ENCODE results near the gene LSAMP. TPM values are rescaled to one million over a fixed set of nuclear protein-coding genes. Genes with fewer than 3 reads are reported as not detected.

LSAMP gene
- total and polyA plus RNA-seq, 2 of the 13 experiments (the other 11 are each of a cell fraction or from before 2014, with no cell fraction given): not detected

DNA sequence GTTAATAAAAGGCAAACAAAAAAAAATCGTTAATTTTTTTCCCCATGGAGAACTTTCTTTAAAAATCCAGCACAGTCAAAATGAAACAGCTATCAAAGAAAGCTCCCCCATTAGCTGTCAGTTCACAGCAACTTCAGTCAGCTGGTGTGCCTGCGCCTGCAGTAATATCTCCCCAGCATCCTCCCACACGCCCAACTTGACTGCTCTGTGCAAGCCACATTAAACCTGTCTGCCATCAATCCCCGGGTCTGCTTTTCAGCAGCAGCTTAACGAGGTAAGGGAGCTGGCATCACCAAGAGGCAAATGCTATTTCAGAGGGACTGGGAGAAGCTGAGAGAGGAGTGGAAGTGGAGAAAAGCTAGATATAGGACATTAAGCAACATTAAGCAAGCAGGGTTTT, 484.5 kb downstream of the LSAMP start:
- ATAC-seq (no peak), DNase-seq (ENCODE audit: low spot score) (no peak), FAIRE-seq (no peak)
- no TSS peak for BruUV-seq (replicated peaks)
- Histone ChIP-seq H3K4me3 (replicated peaks in 1 of 3; ENCODE audit: insufficient read depth in 1 of 3, low read depth in 2 of 3, low read length in 3 of 3) (no peak overlapping the region), H3K79me2 (ENCODE audit: insufficient read depth, low read length) (no peaks in the 10 kb centered on the region), H3K27me3 (ENCODE audit: control insufficient read depth in 1 of 2, insufficient read depth in 2 of 2, low read length in 2 of 2) (no peaks in the 10 kb centered on the region), H3K4me1 (ENCODE audit: insufficient read depth, low read length) (no peaks in the 10 kb centered on the region), H3K4me2 (ENCODE audit: low read depth, low read length) (no peak overlapping the region), H3K9ac (ENCODE audit: insufficient read depth, low read depth, low read length) (no peak overlapping the region), H3K27ac (ENCODE audit: extremely low read length, insufficient read depth, low read length) (no peak overlapping the region), H3K36me3 (replicated peaks in 1 of 2; ENCODE audit: control insufficient read depth in 1 of 2, insufficient read depth in 2 of 2, low read length in 2 of 2) (no peaks in the 10 kb centered on the region), H2AFZ (ENCODE audit: low read length) (no peak overlapping the region), H3K9me3 (ENCODE audit: low read length) (no peaks in the 10 kb centered on the region), H4K20me1 (ENCODE audit: insufficient read depth, low read length) (no peaks in the 10 kb centered on the region)
- 13% methylated on average over 5 of the region's 5 CpGs for WGBS (ENCODE audit: low lambda C conversion rate)
- intact Hi-C loops (cut with micrococcal nuclease; ENCODE audit: unreplicated experiment) (no loop called here), in situ Hi-C loops (cut with HindIII; ENCODE audit: extremely low pct_ligation_motif_present, low pct_unique_long_range_greater_than_20kb) (no loop called here)
- ChIA-PET POLR2A (no interaction called here), CTCF (ENCODE audit: low intra/inter-chr PET ratio, low total read pairs) (no interaction called here)
- TF ChIP-seq SRSF1 (optimal IDR thresholded peaks at IDR 0.05; ENCODE audit: low read depth, low read length) (no peak), PHF8 (CRISPR knock-in tag; IDR thresholded peaks at IDR 0.05) (no peak), ZC3H4 (CRISPR knock-in tag; IDR thresholded peaks at IDR 0.05; ENCODE audit: borderline replicate concordance) (no peak), ZNF850 (CRISPR knock-in tag; conservative IDR thresholded peaks at IDR 0.05) (no peak), HNRNPL (IDR thresholded peaks at IDR 0.05; ENCODE audit: low read depth, low read length) (no peak), NFIB (CRISPR knock-in tag; IDR thresholded peaks at IDR 0.05; ENCODE audit: borderline replicate concordance) (no peak), ATRX (CRISPR knock-in tag; IDR thresholded peaks at IDR 0.05; ENCODE audit: borderline replicate concordance) (no peak), KAT7 (CRISPR knock-in tag; IDR thresholded peaks at IDR 0.05; ENCODE audit: borderline replicate concordance) (no peak), CREB1 (IDR thresholded peaks at IDR 0.05) (no peak), CREB1 (CRISPR knock-in tag; IDR thresholded peaks at IDR 0.05) (no peak), HOXA3 (CRISPR knock-in tag; IDR thresholded peaks at IDR 0.05) (no peak), DMAP1 (CRISPR knock-in tag; IDR thresholded peaks at IDR 0.05) (no peak), ZNF496 (CRISPR knock-in tag; IDR thresholded peaks at IDR 0.05; ENCODE audit: insufficient replicate concordance) (no peak)
- TF ChIP-seq, protein P1, sequence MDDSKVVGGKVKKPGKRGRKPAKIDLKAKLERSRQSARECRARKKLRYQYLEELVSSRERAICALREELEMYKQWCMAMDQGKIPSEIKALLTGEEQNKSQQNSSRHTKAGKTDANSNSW (CRISPR knock-in tag; IDR thresholded peaks at IDR 0.05; ENCODE audit: borderline replicate concordance): no peak
- TF ChIP-seq, protein P2, sequence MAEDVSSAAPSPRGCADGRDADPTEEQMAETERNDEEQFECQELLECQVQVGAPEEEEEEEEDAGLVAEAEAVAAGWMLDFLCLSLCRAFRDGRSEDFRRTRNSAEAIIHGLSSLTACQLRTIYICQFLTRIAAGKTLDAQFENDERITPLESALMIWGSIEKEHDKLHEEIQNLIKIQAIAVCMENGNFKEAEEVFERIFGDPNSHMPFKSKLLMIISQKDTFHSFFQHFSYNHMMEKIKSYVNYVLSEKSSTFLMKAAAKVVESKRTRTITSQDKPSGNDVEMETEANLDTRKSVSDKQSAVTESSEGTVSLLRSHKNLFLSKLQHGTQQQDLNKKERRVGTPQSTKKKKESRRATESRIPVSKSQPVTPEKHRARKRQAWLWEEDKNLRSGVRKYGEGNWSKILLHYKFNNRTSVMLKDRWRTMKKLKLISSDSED (CRISPR knock-in tag; IDR thresholded peaks at IDR 0.05): no peak
- TF ChIP-seq, protein P3, sequence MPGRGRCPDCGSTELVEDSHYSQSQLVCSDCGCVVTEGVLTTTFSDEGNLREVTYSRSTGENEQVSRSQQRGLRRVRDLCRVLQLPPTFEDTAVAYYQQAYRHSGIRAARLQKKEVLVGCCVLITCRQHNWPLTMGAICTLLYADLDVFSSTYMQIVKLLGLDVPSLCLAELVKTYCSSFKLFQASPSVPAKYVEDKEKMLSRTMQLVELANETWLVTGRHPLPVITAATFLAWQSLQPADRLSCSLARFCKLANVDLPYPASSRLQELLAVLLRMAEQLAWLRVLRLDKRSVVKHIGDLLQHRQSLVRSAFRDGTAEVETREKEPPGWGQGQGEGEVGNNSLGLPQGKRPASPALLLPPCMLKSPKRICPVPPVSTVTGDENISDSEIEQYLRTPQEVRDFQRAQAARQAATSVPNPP (CRISPR knock-in tag; IDR thresholded peaks at IDR 0.05): no peak
- TF ChIP-seq, protein P4, sequence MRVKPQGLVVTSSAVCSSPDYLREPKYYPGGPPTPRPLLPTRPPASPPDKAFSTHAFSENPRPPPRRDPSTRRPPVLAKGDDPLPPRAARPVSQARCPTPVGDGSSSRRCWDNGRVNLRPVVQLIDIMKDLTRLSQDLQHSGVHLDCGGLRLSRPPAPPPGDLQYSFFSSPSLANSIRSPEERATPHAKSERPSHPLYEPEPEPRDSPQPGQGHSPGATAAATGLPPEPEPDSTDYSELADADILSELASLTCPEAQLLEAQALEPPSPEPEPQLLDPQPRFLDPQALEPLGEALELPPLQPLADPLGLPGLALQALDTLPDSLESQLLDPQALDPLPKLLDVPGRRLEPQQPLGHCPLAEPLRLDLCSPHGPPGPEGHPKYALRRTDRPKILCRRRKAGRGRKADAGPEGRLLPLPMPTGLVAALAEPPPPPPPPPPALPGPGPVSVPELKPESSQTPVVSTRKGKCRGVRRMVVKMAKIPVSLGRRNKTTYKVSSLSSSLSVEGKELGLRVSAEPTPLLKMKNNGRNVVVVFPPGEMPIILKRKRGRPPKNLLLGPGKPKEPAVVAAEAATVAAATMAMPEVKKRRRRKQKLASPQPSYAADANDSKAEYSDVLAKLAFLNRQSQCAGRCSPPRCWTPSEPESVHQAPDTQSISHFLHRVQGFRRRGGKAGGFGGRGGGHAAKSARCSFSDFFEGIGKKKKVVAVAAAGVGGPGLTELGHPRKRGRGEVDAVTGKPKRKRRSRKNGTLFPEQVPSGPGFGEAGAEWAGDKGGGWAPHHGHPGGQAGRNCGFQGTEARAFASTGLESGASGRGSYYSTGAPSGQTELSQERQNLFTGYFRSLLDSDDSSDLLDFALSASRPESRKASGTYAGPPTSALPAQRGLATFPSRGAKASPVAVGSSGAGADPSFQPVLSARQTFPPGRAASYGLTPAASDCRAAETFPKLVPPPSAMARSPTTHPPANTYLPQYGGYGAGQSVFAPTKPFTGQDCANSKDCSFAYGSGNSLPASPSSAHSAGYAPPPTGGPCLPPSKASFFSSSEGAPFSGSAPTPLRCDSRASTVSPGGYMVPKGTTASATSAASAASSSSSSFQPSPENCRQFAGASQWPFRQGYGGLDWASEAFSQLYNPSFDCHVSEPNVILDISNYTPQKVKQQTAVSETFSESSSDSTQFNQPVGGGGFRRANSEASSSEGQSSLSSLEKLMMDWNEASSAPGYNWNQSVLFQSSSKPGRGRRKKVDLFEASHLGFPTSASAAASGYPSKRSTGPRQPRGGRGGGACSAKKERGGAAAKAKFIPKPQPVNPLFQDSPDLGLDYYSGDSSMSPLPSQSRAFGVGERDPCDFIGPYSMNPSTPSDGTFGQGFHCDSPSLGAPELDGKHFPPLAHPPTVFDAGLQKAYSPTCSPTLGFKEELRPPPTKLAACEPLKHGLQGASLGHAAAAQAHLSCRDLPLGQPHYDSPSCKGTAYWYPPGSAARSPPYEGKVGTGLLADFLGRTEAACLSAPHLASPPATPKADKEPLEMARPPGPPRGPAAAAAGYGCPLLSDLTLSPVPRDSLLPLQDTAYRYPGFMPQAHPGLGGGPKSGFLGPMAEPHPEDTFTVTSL (CRISPR knock-in tag; IDR thresholded peaks at IDR 0.05; ENCODE audit: borderline replicate concordance): no peak

Data from HepG2 (cell line).